Esophagus squamous epithelium (tissue), 4 donors: ENCODE data around the gene PKD2.

Experiments
- CTCF ChIP-seq, 6 experiments: fragments of 450-650 bp in 4 of 6; fragments of 200-600 bp in 2 of 6; sonication (generic) in 2 of 6; IDR thresholded peaks; one replicate each; pipeline ENCODE4 v1.5.1; 2016 to 2019; ENCODE audit warnings: antibody characterized with exemption in 6 of 6, mild to moderate bottlenecking in 4 of 6, moderate library complexity in 4 of 6
- POLR2A ChIP-seq, 4 donors: fragments of 450-650 bp; IDR thresholded peaks; one replicate each; pipeline ENCODE4 v1.6.1; 2017; ENCODE audit warnings: antibody characterized with exemption in 4 of 4, mild to moderate bottlenecking in 4 of 4, moderate library complexity in 3 of 4

GRCh38 chr4:88008122-88008742 is 797 bp downstream of the PKD2 start:
- TF ChIP-seq CTCF (IDR thresholded peaks at IDR 0.05), result no peak
- no peak for TF ChIP-seq POLR2A (IDR thresholded peaks at IDR 0.05)
